H1 (cell line): ENCODE results near the gene SMYD3.

ENCODE experiments used
- BCL11A ChIP-seq, 2 experiments: IDR thresholded peaks; one replicate each; pipeline ENCODE4 v1.6.1; 2011; ENCODE audit warnings: low read depth in 2 of 2, low read length in 2 of 2, mild to moderate bottlenecking in 2 of 2
- CBX8 ChIP-seq: fragments of 300-800, 300-1000 bp; sonication (generic); IDR thresholded peaks from 2 replicates; pipeline ENCODE4 v1.7.1; 2016; ENCODE audit warnings: low read depth, low read length, borderline replicate concordance
- CTCF ChIP-seq, 3 experiments: IDR thresholded peaks; 1 replicate in 2 of 3; 2 replicates in 1 of 3; pipeline versions ENCODE4 v1.5.1 to v1.6.1; 2011; ENCODE audit warnings: low read length in 3 of 3, mild to moderate bottlenecking in 3 of 3, inconsistent platforms in 2 of 3, low read depth in 1 of 3, moderate library complexity in 1 of 3; ENCODE audit not compliant: insufficient read depth in 1 of 3; ENCODE audit errors: control extremely low read depth in 1 of 3
- EP300 ChIP-seq, 2 experiments: IDR thresholded peaks; 1 replicate in 1 of 2; 2 replicates in 1 of 2; pipeline ENCODE4 v1.6.1; 2011 to 2012; ENCODE audit warnings: low read depth in 2 of 2, low read length in 2 of 2, mild to moderate bottlenecking in 2 of 2, borderline replicate concordance in 1 of 2, inconsistent platforms in 1 of 2, moderate library complexity in 1 of 2
- GABPA ChIP-seq: IDR thresholded peaks from 2 replicates; pipeline ENCODE4 v1.6.1; 2011; ENCODE audit warnings: mild to moderate bottlenecking, low read length, moderate library complexity, borderline replicate concordance; ENCODE audit not compliant: insufficient read depth
- HDAC2 ChIP-seq, 2 experiments: fragments of 300-600 bp in 1 of 2; sonication (generic) in 1 of 2; IDR thresholded peaks; 2 replicates each; pipeline ENCODE4 v1.6.1; 2011 to 2012; ENCODE audit warnings: low read depth in 2 of 2, low read length in 2 of 2, mild to moderate bottlenecking in 2 of 2, moderate library complexity in 2 of 2, borderline replicate concordance in 1 of 2, inconsistent platforms in 1 of 2
- SIN3A ChIP-seq, 2 experiments: IDR thresholded peaks in 1 of 2; conservative IDR thresholded peaks in 1 of 2; 2 replicates each; pipeline ENCODE4 v1.6.1; 2011 to 2012; ENCODE audit warnings: low read length in 2 of 2, improper control_type of control experiment in 1 of 2, low read depth in 1 of 2, mild to moderate bottlenecking in 1 of 2

- TF ChIP-seq GABPA (no peak), CTCF (IDR thresholded peaks at IDR 0.05; ENCODE audit: control extremely low read depth in 1 of 3, insufficient read depth in 1 of 3, low read depth in 1 of 3, low read length in 3 of 3) (no peak), SIN3A (conservative IDR thresholded peaks at IDR 0.05 in 1 of 2, IDR thresholded peaks at IDR 0.05 in 1 of 2; ENCODE audit: low read depth in 1 of 2, low read length in 2 of 2) (no peak), EP300 (IDR thresholded peaks at IDR 0.05; ENCODE audit: borderline replicate concordance in 1 of 2, low read depth in 2 of 2, low read length in 2 of 2) (no peak), HDAC2 (IDR thresholded peaks at IDR 0.05; ENCODE audit: borderline replicate concordance in 1 of 2, low read depth in 2 of 2, low read length in 2 of 2) (no peak), CBX8 (no peak), BCL11A (IDR thresholded peaks at IDR 0.05; ENCODE audit: low read depth in 2 of 2, low read length in 2 of 2) (no peak)
Measured at GRCh38 chr1:246519514-246519913, 12.4 kb upstream of the SMYD3 start.
